GM21423 (cell line): ENCODE data around the gene FBP2.
"Not testable (repeated sequence)": the region's sequence is repeated elsewhere in the genome, so short reads cannot be mapped to it uniquely, and the experiment has no call there.

ENCODE experiments used
- ATAC-seq: cut with Tn5 transposase; IDR thresholded peaks from one replicate; pipeline ENCODE4 v1.9.1; 2021; ENCODE audit warnings: mild to moderate bottlenecking, moderate library complexity; ENCODE audit not compliant: unreplicated experiment

FBP2 gene

GRCh38 chr9:94606646-94607422, 13.2 kb upstream of the FBP2 start:
- no peak for ATAC-seq

DNA sequence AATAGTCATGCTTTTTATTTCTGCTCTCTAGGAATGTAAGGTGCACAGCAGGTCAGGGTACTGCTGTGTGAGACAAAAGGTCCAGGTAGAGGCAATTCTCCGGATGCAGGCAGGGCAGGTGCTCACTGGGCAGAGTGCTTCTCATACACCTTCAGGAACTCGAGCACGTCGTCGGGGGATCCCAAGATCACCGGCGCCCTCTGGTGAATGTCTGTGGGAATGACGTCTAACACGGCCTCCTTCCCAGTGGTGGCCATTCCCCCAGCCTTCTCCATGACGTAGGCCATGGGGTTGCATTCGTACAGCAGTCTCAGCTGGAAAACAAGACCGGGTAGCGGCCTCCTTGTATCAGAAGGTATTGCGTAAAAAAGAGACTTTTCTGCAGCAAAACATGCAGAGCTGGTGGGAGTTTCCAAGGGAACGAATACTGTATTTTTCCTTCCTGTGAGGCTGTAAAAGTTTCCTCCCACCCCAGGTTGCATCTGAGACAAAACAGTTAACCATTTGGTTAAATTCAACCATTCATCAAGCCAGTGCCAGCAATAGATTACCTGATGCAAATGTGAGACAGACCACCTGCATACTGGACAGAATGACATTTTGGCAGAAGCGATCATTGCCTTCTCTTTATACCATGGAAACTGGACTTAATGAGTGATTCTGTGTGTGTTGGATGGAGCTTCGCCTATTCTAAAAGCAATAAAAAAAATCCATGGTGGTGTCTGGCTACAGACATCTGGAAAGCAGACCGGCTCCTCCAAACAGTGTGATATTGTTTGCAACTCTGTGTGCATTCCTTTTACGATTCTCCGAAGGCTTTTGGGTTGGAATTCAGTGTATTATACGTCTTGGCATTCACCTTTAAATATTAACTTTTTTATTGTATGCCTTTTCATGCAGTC, 9.9 kb upstream of the FBP2 start:
- ATAC-seq = no peak

DNA sequence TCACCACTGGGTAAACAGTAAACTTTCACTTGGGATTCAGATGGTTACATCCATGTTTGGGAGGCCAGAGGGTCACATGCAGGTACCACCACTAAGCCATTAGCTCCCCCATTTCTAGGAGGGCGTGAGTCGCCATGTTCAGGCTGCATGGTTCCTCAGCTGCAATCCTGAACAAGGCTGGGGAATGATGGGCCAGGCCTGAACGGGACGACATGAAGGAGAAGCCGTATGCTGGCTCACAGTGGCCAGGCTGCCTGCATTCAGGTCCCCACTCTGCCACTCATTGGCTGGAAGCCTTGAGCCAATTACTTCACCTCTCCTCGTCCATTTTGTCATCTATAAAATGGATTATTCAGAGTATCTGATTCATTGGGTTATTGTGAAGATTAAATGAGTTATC, 9.0 kb upstream of the FBP2 start:
- no peak for ATAC-seq

DNA sequence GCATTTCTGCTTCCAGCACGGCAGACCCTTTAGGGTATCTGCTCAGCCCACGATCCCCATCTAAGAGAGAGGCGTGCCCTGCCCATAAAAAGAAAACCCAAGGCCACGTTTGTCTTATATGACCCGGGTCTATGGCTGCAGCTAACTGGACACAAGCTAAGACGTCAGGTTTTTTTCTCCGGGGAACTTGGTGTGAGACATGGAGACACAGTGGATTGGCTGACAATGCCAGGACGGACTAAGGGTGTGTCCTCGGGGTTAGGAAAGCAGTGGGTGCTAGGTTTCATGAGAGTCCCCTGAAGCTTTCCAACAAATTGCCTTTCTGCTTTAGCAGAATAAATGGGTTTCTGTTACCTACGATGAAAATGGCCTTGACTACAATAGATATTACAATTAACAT, 7.1 kb upstream of the FBP2 start:
- no peak for ATAC-seq

GRCh38 chr9:94600258-94600657, 6.6 kb upstream of the FBP2 start:
- ATAC-seq = no peak

- ATAC-seq = no peak
Measured at GRCh38 chr9:94599102-94599501, 5.5 kb upstream of the FBP2 start.

- not testable (repeated sequence) for ATAC-seq
Measured at GRCh38 chr9:94592683-94593082, 941 bp downstream of the FBP2 start.

DNA sequence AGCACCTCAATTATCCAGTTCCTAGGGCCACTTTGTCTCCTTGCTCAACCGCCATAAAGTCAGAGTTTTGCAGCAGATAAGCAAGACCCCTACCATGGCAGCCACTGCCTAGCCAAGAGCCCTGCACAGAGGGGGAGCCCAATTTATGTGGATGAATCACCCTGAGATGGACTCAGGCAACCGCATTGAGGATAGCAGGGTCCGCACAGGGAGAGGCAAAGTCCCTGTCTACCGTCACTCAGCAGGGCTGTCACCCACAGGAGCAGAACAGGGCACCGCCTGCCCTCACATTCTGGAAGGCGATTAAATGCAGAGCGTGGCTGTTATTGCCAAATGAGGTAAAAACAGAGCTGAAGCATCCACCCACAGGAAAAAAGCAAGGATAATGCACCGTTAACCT, 1.7 kb downstream of the FBP2 start:
- no peak for ATAC-seq

- not testable (repeated sequence) for ATAC-seq
Measured at GRCh38 chr9:94591046-94591545, 2.5 kb downstream of the FBP2 start.

GRCh38 chr9:94588681-94589080, 4.9 kb downstream of the FBP2 start:
- ATAC-seq = no peak

- ATAC-seq = no peak
Measured at GRCh38 chr9:94586814-94587213, 6.8 kb downstream of the FBP2 start.

DNA sequence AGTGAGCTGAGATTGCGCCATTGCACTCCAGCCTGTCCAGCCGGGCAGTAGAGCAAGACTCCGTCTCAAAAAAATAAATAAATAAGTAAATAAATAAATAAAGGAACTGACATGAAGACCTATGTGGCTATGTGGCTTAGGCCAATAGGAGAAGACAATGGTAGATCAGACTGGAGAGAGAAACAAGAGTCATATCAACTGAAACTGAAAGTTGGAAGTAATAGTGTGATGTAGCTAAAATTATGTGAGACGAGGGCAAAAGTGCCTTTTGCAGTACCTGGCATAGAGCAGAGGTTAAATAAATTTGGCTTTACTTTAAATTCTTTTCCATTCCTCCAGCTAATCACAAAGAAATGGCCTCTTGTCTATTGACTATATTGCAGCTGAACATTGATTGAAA, 7.3 kb downstream of the FBP2 start:
- ATAC-seq = no peak

DNA sequence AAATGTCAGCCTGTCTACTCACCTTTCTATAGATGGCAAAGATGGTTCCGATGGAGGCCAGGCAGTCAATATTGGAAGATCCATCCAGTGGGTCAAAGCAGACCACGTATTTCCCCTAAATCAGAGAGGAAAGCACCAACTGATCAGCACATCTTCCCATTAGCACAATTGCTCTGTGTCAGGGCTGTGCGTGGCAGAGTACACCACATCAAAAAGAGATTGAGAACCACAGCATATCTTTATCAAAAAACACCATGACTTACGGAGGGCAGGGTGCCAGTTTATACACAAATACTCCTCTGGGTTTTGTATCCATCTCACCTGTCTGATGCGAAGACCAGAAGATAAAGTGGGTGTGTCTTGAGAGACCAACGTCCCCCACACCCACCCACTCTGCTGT, 9.1 kb downstream of the FBP2 start:
- ATAC-seq = no peak

GRCh38 chr9:94581728-94582127, 11.9 kb downstream of the FBP2 start:
- no peak for ATAC-seq

DNA sequence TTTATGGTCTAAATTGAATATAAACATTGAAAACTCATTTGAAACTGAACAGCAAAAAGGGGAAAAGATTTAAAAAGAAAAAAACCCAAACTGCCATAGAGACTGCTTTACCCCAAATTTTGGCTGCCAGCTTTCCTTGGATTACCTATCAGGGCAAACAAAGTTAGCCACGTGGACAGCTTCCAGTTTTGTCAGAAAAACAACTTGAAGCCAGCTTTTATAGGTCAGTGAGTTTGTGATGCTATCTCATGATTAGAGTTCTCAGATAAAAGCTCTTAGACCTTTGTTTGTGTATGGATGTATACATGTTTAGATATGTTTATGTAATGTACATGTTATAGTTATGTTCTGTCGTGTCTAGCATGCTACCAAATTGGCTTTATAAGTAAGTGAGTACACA, 16.1 kb downstream of the FBP2 start:
- ATAC-seq = no peak

DNA sequence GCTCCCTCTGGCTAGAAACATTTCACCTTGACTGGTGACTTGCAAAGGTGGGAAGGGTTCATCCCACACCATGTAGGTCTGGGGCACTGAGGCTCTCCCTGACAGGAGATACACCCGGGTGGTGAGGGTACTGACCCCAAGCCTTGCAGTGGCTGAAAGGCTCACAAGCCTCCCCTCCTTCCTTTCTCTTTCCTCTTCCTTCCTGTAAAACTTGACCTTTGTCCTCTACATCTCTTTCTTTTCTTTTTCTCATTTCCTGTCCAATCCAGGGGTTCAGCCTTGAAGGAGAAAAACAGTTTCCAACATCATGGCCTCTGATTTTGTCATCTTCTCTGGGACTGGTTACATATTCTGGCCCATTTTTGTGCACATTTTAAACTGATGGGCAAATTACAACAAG, 16.6 kb downstream of the FBP2 start:
- no peak for ATAC-seq

DNA sequence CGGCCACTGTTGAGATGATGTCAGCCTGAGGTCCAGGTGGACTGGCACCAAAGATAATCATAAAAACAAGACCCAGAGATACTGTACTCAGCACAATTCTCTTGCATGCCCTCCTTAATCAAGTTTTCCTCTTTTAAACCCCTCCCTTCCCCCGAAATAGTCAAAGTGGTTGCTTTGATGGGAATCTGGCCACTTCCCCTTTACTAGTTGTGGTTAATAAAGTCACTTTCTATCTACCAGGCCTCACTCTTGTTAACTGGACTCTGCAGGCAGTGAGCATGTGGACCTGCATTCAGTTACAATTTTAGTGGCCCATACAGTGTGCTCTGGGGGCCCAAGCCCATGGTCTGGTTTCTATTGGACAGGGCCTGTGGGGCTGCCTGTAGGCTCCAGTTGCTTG, 17.5 kb downstream of the FBP2 start:
- ATAC-seq = no peak

GRCh38 chr9:94568972-94569712, 24.5 kb downstream of the FBP2 start:
- no peak for ATAC-seq

- ATAC-seq = no peak
Measured at GRCh38 chr9:94568250-94568889, 25.3 kb downstream of the FBP2 start.

- no peak for ATAC-seq
Measured at GRCh38 chr9:94567271-94567670, 26.4 kb downstream of the FBP2 start.

DNA sequence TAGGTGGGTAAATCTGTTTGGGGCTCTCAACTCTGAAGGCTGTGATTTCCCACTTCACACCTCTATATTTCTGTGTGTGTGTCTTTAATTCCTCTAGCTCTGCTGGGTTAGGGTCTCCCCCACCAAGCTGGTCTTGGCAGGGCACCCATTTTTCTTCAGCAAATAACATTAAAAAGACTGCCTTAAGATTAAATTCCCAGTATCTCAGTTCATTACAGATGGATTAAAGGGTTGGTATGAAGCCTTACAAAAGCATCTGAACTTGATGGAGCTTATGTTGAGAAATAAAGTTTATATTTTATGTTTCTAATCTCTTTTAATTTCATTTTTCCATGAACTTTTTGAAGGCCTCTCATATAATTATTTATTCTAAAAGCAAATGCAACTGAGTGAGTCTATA, 27.1 kb downstream of the FBP2 start:
- ATAC-seq = no peak
